Transverse colon (tissue), 4 donors: Measurements from ENCODE around the gene XXYLT1. TPM values are rescaled to one million over a fixed set of nuclear protein-coding genes. Genes with fewer than 3 reads are reported as not detected.

ENCODE experiments used
- DNase-seq: peaks from one replicate; pipeline ENCODE4 v3.0.0-alpha.2; 2019
- H3K27ac ChIP-seq, 4 donors: fragments of 200-600 bp; sonication (generic); 2 replicates each; pipeline ENCODE4 v1.5.1; 2016 to 2018; ENCODE audit warnings: inconsistent platforms in 4 of 4
- H3K27me3 ChIP-seq: fragments of 200-600 bp; sonication (generic); 2 replicates; pipeline ENCODE4 v1.5.1; 2017; ENCODE audit warnings: inconsistent platforms
- H3K36me3 ChIP-seq, 4 donors: fragments of 200-600 bp; sonication (generic); 2 replicates each; pipeline ENCODE4 v1.5.1; 2017 to 2019; ENCODE audit warnings: inconsistent platforms in 4 of 4
- H3K4me1 ChIP-seq, 4 donors: fragments of 200-600 bp; sonication (generic); 2 replicates each; pipeline ENCODE4 v1.5.1; 2017 to 2020; ENCODE audit warnings: inconsistent platforms in 4 of 4
- H3K4me3 ChIP-seq, 4 donors: fragments of 200-600 bp; sonication (generic); 1 replicate in 1 of 4; 2 replicates in 3 of 4; pipeline versions ENCODE4 v1.5.1 to v1.6.1; 2017 to 2019; ENCODE audit warnings: inconsistent platforms in 4 of 4
- H3K9me3 ChIP-seq, 2 donors: fragments of 200-600 bp; sonication (generic); 2 replicates each; pipeline ENCODE4 v1.5.1; 2017 to 2019; ENCODE audit warnings: inconsistent platforms in 2 of 2
- CTCF ChIP-seq, 5 experiments: fragments of 200-600 bp in 3 of 5; fragments of 450-650 bp in 2 of 5; sonication (generic) in 3 of 5; IDR thresholded peaks; 1 replicate in 2 of 5; 2 replicates in 3 of 5; pipeline ENCODE4 v1.5.1; 2016 to 2017; ENCODE audit warnings: antibody characterized with exemption in 5 of 5, inconsistent platforms in 3 of 5, mild to moderate bottlenecking in 2 of 5, moderate library complexity in 1 of 5
- EP300 ChIP-seq: sonication (generic); formaldehyde crosslinking; IDR thresholded peaks from one replicate; pipeline ENCODE4 v1.6.1; 2017; ENCODE audit warnings: antibody characterized with exemption, low read depth
- POLR2A ChIP-seq: fragments of 450-650 bp; IDR thresholded peaks from one replicate; pipeline ENCODE4 v1.6.1; 2016; ENCODE audit warnings: antibody characterized with exemption, mild to moderate bottlenecking, moderate library complexity
- POLR2AphosphoS5 ChIP-seq, 3 donors: sonication (generic); formaldehyde crosslinking; IDR thresholded peaks; one replicate each; pipeline ENCODE4 v1.6.1; 2016; ENCODE audit warnings: antibody characterized with exemption in 3 of 3
- WGBS, 2 donors: methylation state at CpG; one replicate each; pipeline ENCODE4 v1.1.5; 2018; ENCODE audit warnings: low coverage in 1 of 2; 5-methylcytosine and 5-hydroxymethylcytosine counted together
- in situ Hi-C, 4 donors: fragments of 200-750 bp; cut with MboI; loops; one replicate each; pipeline versions ENCODE4 v1.15.0 to v1.15.1; 2017; ENCODE audit warnings: low sequenced_read_pairs in 3 of 4, low pct_ligation_motif_present in 1 of 4, low pct_unique_long_range_greater_than_20kb in 1 of 4
- intact Hi-C: fragments of 100-400 bp; cut with DNase I; formaldehyde crosslinking; loops from one replicate; pipeline ENCODE4 v1.15.1; 2023; ENCODE audit warnings: low total_unique reads
- total RNA-seq, 4 donors: library from RNA; depleted of rRNA; stranded (reverse); fragments of >200 nt; gene quantifications; one replicate each; pipeline ENCODE4 v1.1.0, GENCODE V29; 2016

Gene XXYLT1
- total RNA-seq, 4 donors from 2014 or later = 3.0 to 10.0 (median 5.9) TPM

- no peaks in the 10 kb centered on the region for H3K27me3 ChIP-seq
- peaks cover 0 to 32% (median 9%) of the 10 kb centered on the region in 4 donors for H3K4me1 ChIP-seq
- peak; percentile 28 to 76 (median 69) for TF ChIP-seq POLR2AphosphoS5 (IDR thresholded peaks at IDR 0.05)
- no peak for TF ChIP-seq POLR2A
- TF ChIP-seq EP300 = peak; percentile 23
- TF ChIP-seq CTCF (IDR thresholded peaks at IDR 0.05) = no peak
- DNase-seq = peak; percentile 55
- no peak overlapping the region for H3K4me3 ChIP-seq
- intact Hi-C loops = no loop called here
- 75 to 76% methylated on average over 23 to 32 of the region's 32 CpGs for WGBS, 2 donors
- H3K9me3 ChIP-seq = no peaks in the 10 kb centered on the region
- peak overlapping the region; percentile 41 to 61 (median 48) for H3K27ac ChIP-seq
- no peaks in the 10 kb centered on the region for H3K36me3 ChIP-seq
- in situ Hi-C loops = loop anchor here in 3 of 4 donors (10.0 kb wide), 1 partner anchor 418 kb away; the partner anchor contains the start of gene FAM43A (in 3 of the 3)
Measured at GRCh38 chr3:195102609-195103467, 168.1 kb downstream of the XXYLT1 start.

GRCh38 chr3:195101927-195102608 is 168.9 kb downstream of the XXYLT1 start:
- Histone ChIP-seq H3K9me3 (no peaks in the 10 kb centered on the region), H3K4me3 (no peak overlapping the region), H3K27ac (peak overlapping the region; percentile 8 to 61 (median 48)), H3K27me3 (no peaks in the 10 kb centered on the region), H3K4me1 (peaks cover 0 to 32% (median 9%) of the 10 kb centered on the region in 4 donors), H3K36me3 (no peaks in the 10 kb centered on the region)
- intact Hi-C loops (no loop called here), in situ Hi-C loops (loop anchor here in 3 of 4 donors (10.0 kb wide), 1 partner anchor 417 kb away; the partner anchor contains the start of gene FAM43A (in 3 of the 3))
- DNase-seq = no peak
- 80 to 82% methylated on average over 10 to 13 of the region's 13 CpGs for WGBS, 2 donors
- TF ChIP-seq CTCF (IDR thresholded peaks at IDR 0.05) (no peak), POLR2A (no peak), POLR2AphosphoS5 (IDR thresholded peaks at IDR 0.05) (no peak), EP300 (no peak)

- intact Hi-C loops = no loop called here
- peaks cover 0 to 25% (median 5%) of the 10 kb centered on the region in 4 donors for H3K4me1 ChIP-seq
- peak; percentile 29 for DNase-seq
- no peaks in the 10 kb centered on the region for H3K36me3 ChIP-seq
- WGBS, 2 donors = 69 to 96% methylated on average over 4 to 8 of the region's 8 CpGs
- TF ChIP-seq POLR2AphosphoS5 (IDR thresholded peaks at IDR 0.05) (no peak), POLR2A (no peak), CTCF (IDR thresholded peaks at IDR 0.05) (no peak), EP300 (no peak)
- H3K4me3 ChIP-seq = no peak overlapping the region
- no peaks in the 10 kb centered on the region for H3K9me3 ChIP-seq
- H3K27ac ChIP-seq = peak overlapping the region in 2 of 4 donors; percentile 5 to 15
- in situ Hi-C loops = loop anchor here in 3 of 4 donors (10.0 kb wide), 1 partner anchor 416 kb away; the partner anchor contains the start of gene FAM43A (in 3 of the 3)
- no peaks in the 10 kb centered on the region for H3K27me3 ChIP-seq
Measured at GRCh38 chr3:195101001-195101583, 169.9 kb downstream of the XXYLT1 start.
